ENCODE data around the gene PHLPP1. TPM values are rescaled to one million over a fixed set of nuclear protein-coding genes. Genes with fewer than 3 reads are reported as not detected.
"Not testable (repeated sequence)": the region's sequence is repeated elsewhere in the genome, so short reads cannot be mapped to it uniquely, and the experiment has no call there.

PHLPP1 gene
- 5.8 and 6.6 TPM in 2 replicates for total RNA-seq (2014; rRNA removed; shearing (Covaris generic))

GRCh38 chr18:62715436-62715758 is at the start of gene PHLPP1:
Gene PHLPP1, plus strand, starts transcription at chr18:62715541. Its CDS starts 143 bp downstream, at chr18:62715684.
- in situ Hi-C loops (cut with HindIII; ENCODE audit: low sequenced_read_pairs), result no loop called here
- DNase-seq (ENCODE audit: low spot score), result no peak

DNA sequence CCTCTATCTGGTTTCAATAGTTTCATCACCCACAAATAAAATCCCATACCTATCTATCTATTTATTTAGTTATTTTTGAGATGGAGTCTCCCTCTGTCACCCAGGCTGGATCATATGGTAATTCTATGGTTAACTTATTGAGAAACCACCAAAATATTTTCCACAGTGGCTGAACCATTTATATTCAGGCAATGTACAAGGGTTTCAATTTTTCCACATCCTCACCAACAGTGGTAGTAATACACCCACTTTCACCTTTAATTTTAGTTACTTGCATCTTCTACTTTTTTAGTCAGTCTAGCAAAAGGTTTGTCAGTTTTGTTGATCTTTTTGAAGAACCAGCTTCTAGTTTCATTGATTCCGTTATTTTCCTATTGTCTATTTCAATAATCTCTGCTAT is 46.1 kb upstream of the PHLPP1 start:
- DNase-seq (ENCODE audit: low spot score), result no peak
- in situ Hi-C loops (cut with HindIII; ENCODE audit: low sequenced_read_pairs), result no loop called here

DNA sequence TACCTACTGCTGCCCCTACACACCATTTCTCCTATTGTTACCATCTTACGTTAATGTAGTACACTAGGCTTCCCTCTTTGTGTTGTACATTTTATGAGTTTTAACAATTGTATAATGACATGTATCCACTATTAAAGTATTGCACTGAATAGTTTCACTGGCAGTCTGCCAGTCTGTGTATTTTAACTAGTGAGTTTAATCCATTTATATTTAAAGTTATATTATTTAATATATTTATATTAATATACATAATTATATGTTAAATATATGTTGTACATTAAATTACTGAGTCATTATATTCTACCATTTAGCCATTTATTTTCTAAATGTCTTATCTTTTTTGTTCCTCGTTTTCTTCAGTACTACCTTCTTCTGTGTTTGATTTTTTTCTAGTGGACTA is 44.8 kb upstream of the PHLPP1 start:
- in situ Hi-C loops (cut with HindIII; ENCODE audit: low sequenced_read_pairs), result no loop called here
- DNase-seq (ENCODE audit: low spot score), result no peak

DNA sequence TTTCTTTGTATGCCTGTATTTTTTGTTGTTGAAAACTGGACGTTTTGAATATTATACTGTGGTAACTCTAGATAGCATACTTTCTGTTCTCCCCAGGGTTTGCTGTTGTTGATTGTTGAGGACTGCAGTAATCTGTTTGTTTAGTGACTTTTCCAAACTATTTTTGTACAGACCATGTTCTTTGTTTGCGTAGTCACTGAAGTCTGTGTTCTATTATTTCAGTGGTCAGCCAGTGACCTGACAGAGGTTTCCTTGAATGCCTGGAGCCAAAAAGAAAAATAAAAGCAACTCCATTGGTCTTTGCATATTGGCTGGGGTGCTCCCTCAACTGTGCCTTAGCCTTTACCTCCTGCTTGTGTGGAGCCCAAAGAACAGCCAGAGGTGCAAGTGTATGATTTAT is 42.7 kb upstream of the PHLPP1 start:
- DNase-seq (ENCODE audit: low spot score), result no peak
- in situ Hi-C loops (cut with HindIII; ENCODE audit: low sequenced_read_pairs), result no loop called here

DNA sequence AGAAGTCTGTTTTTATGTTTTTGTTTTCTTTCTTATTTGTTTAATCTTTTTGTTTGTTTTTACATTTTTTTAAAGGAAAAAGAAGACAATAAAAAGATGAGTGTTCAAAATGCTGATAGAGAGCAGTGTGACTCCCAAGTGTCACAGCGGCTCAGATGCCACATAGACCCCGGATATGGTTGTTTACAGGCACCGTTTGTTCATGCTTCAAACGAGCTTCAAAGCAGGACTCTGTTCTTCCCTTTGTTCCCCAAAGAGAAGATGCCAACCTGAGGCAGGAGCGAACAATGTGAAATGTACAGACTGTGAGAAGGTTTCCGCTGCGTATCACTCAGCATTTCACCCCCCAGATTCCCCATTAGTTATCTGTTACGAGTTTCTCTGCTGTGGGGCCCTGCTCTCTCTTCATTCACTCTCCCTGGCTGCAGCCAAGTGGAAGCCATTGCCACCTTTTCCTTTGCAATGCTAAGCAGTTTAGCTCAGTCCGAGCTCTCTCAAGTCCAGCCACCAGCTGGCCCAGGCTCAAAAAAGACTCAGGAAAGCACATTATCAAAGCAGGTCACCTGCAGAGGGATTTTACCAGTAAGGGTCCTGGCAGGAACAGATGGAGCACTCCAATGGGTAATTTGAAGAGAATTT is 36.4 kb upstream of the PHLPP1 start:
- in situ Hi-C loops (cut with HindIII; ENCODE audit: low sequenced_read_pairs), result no loop called here

DNA sequence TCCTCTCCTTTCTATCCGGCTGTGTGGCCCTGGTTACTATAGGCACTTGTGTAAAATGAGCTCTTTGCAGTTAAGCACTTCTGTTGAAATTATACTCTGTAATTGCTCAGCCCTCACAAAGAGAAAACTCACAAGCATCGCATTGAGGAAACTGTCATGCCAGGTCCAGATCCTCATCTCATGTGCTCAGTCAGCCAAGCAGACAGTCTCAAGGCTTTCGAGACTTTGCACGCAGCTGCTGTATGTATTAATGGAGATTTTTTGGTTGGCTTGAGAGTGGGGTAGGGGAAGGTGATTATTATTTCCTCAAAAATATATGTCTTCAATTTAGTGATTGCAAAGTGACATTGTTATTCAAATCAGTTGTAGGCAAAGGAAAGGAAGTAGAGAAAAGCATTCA is 33.0 kb upstream of the PHLPP1 start:
- no peak for DNase-seq (ENCODE audit: low spot score)
- in situ Hi-C loops (cut with HindIII; ENCODE audit: low sequenced_read_pairs), result no loop called here

More for the DNA sequence above, 36.4 kb upstream of the PHLPP1 start:
- peak; percentile 14 for DNase-seq (ENCODE audit: low spot score)

- in situ Hi-C loops (cut with HindIII; ENCODE audit: low sequenced_read_pairs), result no loop called here
- no peak for DNase-seq (ENCODE audit: low spot score)
Observed at GRCh38 chr18:62683935-62684334, 31.4 kb upstream of the PHLPP1 start.

DNA sequence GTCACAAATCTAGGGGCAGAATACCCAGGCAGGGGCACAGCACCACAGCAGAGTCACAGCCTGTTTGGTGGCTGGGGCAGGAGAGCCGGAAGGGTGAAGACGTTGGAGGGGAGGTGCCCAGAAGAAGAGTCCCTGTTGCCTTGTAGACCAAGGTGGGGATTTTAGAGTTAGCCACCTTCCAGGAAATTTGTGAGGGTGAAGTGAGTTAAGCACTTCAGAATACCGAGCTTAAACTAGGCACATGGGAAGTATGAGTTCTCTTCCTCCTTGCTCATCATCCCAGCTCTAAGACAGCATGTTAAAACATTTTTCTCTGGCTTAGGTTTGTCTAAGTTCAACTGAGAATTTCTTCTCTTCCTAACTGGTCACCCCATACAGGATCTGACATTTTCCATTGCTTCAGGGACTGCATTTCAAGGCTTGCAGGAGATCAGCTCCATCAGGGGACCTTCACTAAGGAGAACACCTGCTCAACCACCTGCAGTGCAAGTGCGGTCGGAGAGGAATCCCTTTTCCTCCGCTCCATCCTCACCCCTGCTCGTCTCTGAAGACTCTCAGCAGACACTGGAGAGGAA is 26.5 kb upstream of the PHLPP1 start:
- in situ Hi-C loops (cut with HindIII; ENCODE audit: low sequenced_read_pairs), result no loop called here
- no peak for DNase-seq (ENCODE audit: low spot score)

GRCh38 chr18:62690236-62690815 is 25.0 kb upstream of the PHLPP1 start:
- in situ Hi-C loops (cut with HindIII; ENCODE audit: low sequenced_read_pairs), result no loop called here

GRCh38 chr18:62693659-62694058 is 21.7 kb upstream of the PHLPP1 start:
- in situ Hi-C loops (cut with HindIII; ENCODE audit: low sequenced_read_pairs), result no loop called here
- DNase-seq (ENCODE audit: low spot score), result no peak

More at GRCh38 chr18:62690236-62690815, 25.0 kb upstream of the PHLPP1 start:
- DNase-seq (ENCODE audit: low spot score), result peak; percentile 39

DNA sequence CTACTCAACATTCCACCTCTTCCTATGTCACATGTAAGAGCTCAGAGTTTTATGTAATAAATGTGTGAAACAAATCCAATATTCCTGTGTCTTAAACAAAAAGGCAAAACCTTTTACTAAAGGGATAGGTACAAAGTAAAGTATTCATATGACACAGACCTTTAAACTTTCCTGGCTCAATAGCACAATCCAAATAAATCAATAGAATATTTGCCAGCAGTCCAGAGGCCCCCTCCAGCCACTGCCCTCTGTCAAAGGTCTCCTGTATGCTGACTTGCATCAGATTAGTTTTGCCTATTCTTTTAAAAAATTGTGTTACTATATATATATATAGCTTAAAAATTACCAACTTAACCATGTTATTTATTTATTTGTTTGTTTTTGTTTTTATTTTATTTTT is 17.7 kb upstream of the PHLPP1 start:
- in situ Hi-C loops (cut with HindIII; ENCODE audit: low sequenced_read_pairs), result no loop called here
- DNase-seq (ENCODE audit: low spot score), result no peak

- no peak for DNase-seq (ENCODE audit: low spot score)
- in situ Hi-C loops (cut with HindIII; ENCODE audit: low sequenced_read_pairs), result no loop called here
Observed at GRCh38 chr18:62702259-62702658, 13.1 kb upstream of the PHLPP1 start.

DNA sequence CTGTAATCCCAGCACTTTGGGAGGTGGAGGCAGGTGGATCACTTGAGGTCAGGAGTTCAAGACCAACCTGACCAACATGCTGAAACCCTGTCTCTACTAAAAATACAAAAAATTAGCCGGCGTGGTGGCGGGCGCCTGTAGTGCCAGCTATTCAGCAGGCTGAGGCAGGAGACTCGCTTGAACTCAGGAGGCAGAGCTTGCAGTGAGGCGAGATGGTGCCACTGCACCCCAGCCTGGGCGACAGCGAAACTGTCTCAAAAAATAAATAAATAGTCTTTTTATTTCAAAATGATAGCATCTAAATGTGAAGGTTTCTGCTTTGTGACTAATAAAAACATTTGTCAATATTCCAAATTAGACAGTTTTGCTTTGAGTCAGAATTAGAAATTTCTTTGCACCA is 8.5 kb upstream of the PHLPP1 start:
- DNase-seq (ENCODE audit: low spot score); in situ Hi-C loops (cut with HindIII; ENCODE audit: low sequenced_read_pairs): not testable (repeated sequence)

DNA sequence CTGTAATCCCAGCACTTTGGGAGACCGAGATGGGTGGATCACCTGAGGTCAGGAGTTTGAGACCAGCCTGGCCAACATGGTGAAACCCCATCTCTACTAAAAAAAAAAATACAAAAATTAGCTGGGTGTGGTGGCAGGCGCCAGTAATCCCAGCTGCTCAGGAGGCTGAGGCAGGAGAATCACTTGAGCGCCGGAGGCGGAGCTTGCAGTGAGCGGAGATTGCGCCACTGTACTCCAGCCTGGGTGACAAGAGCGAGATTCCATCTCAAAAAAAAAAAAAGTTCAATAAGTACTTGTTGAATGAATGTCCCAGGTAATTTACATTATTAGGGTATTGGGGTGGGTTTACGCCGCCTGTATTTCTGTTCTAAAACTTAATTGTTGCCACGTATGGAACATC is 5.4 kb upstream of the PHLPP1 start:
- DNase-seq (ENCODE audit: low spot score); in situ Hi-C loops (cut with HindIII; ENCODE audit: low sequenced_read_pairs): not testable (repeated sequence)

GRCh38 chr18:62710417-62710816 is 4.9 kb upstream of the PHLPP1 start:
- in situ Hi-C loops (cut with HindIII; ENCODE audit: low sequenced_read_pairs), result no loop called here
- DNase-seq (ENCODE audit: low spot score), result no peak

- in situ Hi-C loops (cut with HindIII; ENCODE audit: low sequenced_read_pairs), result no loop called here
- DNase-seq (ENCODE audit: low spot score), result no peak
Observed at GRCh38 chr18:62711781-62712180, 3.6 kb upstream of the PHLPP1 start.

DNA sequence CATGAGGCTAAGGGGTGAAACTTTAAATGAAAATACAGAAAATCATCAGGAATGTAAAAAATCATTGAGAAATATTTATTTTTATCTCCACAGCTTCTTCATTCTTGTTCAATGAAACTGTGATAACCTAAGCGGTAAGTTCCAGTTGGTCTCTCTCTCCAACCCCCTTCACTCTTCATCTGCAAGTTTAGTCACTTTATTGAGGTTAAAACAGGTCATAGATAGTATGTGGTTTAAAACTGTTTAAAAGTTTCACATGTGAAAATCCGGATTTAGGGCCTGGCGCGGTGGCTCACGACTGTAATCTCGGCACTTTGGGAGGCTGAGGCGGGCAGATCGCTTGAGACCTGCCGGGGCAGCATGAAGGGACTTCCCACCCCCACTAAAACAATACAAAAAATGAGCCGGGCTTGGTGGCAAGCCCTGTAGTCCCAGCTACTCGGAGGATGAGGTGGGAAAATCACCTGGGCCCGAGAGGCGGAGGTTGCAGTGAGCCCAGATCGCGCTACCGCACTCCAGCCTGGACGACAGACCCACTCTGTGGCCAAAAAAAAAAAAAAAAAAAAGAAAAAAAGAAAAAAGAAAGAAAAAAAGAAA is 1.6 kb upstream of the PHLPP1 start:
- in situ Hi-C loops (cut with HindIII; ENCODE audit: low sequenced_read_pairs), result no loop called here
- DNase-seq (ENCODE audit: low spot score), result no peak

DNA sequence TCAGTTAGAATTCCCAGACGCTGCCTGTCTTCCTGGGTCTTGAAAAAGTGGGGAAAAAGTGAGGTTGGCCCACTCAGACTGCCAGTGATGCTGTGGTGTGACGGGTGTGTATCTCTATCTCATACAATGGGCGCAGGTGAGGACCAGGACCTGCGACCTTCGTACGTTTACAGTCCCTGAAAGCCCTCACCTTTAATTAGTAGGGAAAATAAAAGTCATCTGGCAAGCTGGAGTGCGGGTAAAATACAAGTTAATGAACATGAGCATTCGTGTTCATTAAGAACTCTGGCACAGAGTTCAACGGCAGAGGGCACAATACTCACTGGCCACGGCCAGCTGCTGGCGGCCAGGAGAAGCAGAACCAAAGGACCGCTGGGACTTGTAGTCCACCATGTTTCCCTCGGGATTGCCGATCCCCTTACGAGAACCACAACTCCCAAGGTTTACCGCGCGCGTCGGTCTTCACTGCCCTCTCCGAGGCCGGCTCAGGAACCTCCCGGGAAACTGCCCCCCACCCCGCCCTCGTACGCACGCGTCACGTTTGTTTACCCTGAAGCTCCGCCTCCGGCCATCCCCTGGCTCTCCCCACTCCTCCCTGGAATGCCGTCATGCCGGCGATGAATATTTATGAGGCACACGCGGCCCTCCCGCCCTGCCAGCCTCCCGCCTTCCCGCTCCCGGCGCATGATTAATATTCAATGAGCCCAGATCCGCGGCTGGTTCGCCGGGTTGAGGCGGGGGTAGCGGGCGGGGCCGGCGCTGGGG is 488 bp upstream of the PHLPP1 start:
- in situ Hi-C loops (cut with HindIII; ENCODE audit: low sequenced_read_pairs), result no loop called here
- DNase-seq (ENCODE audit: low spot score), result peak; percentile 100

- in situ Hi-C loops (cut with HindIII; ENCODE audit: low sequenced_read_pairs), result no loop called here
- DNase-seq (ENCODE audit: low spot score), result peak; percentile 24
Observed at GRCh38 chr18:62715759-62716615, 646 bp downstream of the PHLPP1 start.

Data from G401 (cell line).